Small intestine (tissue), 7 donors: ENCODE results near the gene AKAP6. TPM values are rescaled to one million over a fixed set of nuclear protein-coding genes. Genes with fewer than 3 reads are reported as not detected.

ENCODE experiments used
- DNase-seq, 2 donors: peaks; one replicate each; pipeline versions ENCODE4 v3.0.0 to v3.0.0-alpha.2; 2013
- FAIRE-seq: peaks from 2 replicates; lab custom pipeline; 2012; peaks lifted over from hg19 to GRCh38; lab: Jason Lieb, UNC
- H3K27ac ChIP-seq, 3 donors: one replicate each; pipeline ENCODE4 v1.5.1; 2013; ENCODE audit warnings: low read length in 2 of 3, mild to moderate bottlenecking in 2 of 3, control low read depth in 1 of 3, inconsistent platforms in 1 of 3, low read depth in 1 of 3, moderate library complexity in 1 of 3
- H3K27me3 ChIP-seq, 3 donors: one replicate each; pipeline ENCODE4 v1.6.1; 2013; ENCODE audit warnings: low read length in 3 of 3, inconsistent platforms in 1 of 3; ENCODE audit not compliant: control insufficient read depth in 3 of 3, insufficient read depth in 3 of 3
- H3K36me3 ChIP-seq, 3 donors: one replicate each; pipeline ENCODE4 v1.6.1; 2013; ENCODE audit warnings: low read length in 3 of 3, inconsistent platforms in 1 of 3, low read depth in 1 of 3, mild to moderate bottlenecking in 1 of 3, moderate library complexity in 1 of 3; ENCODE audit not compliant: control insufficient read depth in 3 of 3, insufficient read depth in 2 of 3
- H3K4me1 ChIP-seq, 3 donors: one replicate each; pipeline ENCODE4 v1.6.1; 2013; ENCODE audit warnings: low read length in 2 of 3, inconsistent platforms in 1 of 3, low read depth in 1 of 3, mild to moderate bottlenecking in 1 of 3, moderate library complexity in 1 of 3; ENCODE audit not compliant: control insufficient read depth in 3 of 3, insufficient read depth in 2 of 3
- H3K4me3 ChIP-seq, 3 donors: one replicate each; pipeline ENCODE4 v1.5.1; 2013; ENCODE audit warnings: low read length in 3 of 3, control low read depth in 1 of 3, inconsistent platforms in 1 of 3, low read depth in 1 of 3, mild to moderate bottlenecking in 1 of 3, moderate library complexity in 1 of 3
- H3K9me3 ChIP-seq, 2 donors: one replicate each; pipeline ENCODE4 v1.6.1; 2013; ENCODE audit warnings: low read depth in 1 of 2, low read length in 1 of 2; ENCODE audit not compliant: control insufficient read depth in 2 of 2, insufficient read depth in 1 of 2
- WGBS, 3 donors: extraction: QIAGEN DNeasy Blood & Tissue Kit; methylation state at CpG; one replicate each; pipeline ENCODE4 v1.1.7; 2013; 5-methylcytosine and 5-hydroxymethylcytosine counted together
- polyA plus RNA-seq, 4 donors: library from polyadenylated mRNA; stranded (reverse) in 3 of 4; unstranded in 1 of 4; fragments of 200-250 nt in 3 of 4; fragments of 120-200 nt in 1 of 4; gene quantifications; one replicate each; pipeline versions ENCODE4 v1.2.1 to v1.2.3, GENCODE V29; 2013
- donor health status: healthy with polysubstance abuse.
- donor health status: control.
- donor health status: control.
- donor health status: Bipolar disorder and iron deficiency.
- donor health status: healthy.

AKAP6 gene
- polyA plus RNA-seq, 4 donors = 0.45 to 3.6 (median 0.96) TPM

GRCh38 chr14:32327255-32327961 lies 1.7 kb upstream of the AKAP6 start:
- Histone ChIP-seq H3K4me3 (no peak overlapping the region), H3K27me3 (no peaks in the 10 kb centered on the region), H3K9me3 (peaks cover 0 to 4% of the 10 kb centered on the region in 2 donors), H3K36me3 (no peaks in the 10 kb centered on the region), H3K4me1 (no peaks in the 10 kb centered on the region), H3K27ac (no peak overlapping the region)
- FAIRE-seq = no peak
- DNase-seq = no peak
- WGBS, 3 donors = 79 to 85% (median 84%) methylated on average over 2 of the region's 2 CpGs

DNA sequence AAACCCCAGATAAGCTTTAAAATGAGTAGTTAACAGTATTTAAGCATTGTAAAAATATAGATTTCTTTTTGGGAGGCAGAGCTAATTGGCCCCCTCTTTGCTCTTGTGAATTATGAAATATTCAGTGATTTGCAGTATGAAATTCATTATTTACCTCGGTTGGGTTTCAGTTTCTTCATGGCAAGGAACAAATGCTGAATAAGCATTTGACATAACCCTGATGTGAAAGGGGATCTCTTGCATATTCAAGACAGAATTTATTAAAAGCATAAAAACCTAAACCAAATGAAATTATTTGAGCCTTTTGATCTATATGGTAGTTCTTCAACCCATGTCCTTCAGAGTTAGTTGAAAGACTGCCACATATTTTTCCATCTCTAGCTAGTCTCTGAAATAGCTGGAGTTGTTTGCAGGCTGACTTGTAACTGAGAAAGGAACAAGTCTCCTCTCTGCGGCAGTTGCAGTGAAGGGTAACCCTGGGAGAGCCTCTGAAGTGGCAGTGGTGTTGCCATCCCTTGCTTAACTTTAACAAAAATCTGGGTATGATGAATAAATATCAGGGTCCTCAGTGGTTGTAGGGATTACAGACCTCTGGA lies 690 bp downstream of the AKAP6 start:
- Histone ChIP-seq H3K9me3 (peaks cover 0 to 4% of the 10 kb centered on the region in 2 donors), H3K4me1 (peaks cover 0 to 13% (median 0%) of the 10 kb centered on the region in 3 donors), H3K27ac (no peak overlapping the region), H3K36me3 (no peaks in the 10 kb centered on the region), H3K4me3 (no peak overlapping the region), H3K27me3 (no peaks in the 10 kb centered on the region)
- 84 to 88% (median 84%) methylated on average over 2 of the region's 2 CpGs for WGBS, 3 donors
- FAIRE-seq = no peak
- no peak for DNase-seq

GRCh38 chr14:32330351-32331111 lies 1.4 kb downstream of the AKAP6 start:
- Histone ChIP-seq H3K4me1 (peaks cover 0 to 13% (median 0%) of the 10 kb centered on the region in 3 donors), H3K9me3 (peaks cover 0 to 4% of the 10 kb centered on the region in 2 donors), H3K36me3 (no peaks in the 10 kb centered on the region), H3K27me3 (no peaks in the 10 kb centered on the region), H3K27ac (no peak overlapping the region), H3K4me3 (no peak overlapping the region)
- no peak for DNase-seq
- no peak for FAIRE-seq
- WGBS, 3 donors = 79 to 87% (median 84%) methylated on average over 4 of the region's 4 CpGs

DNA sequence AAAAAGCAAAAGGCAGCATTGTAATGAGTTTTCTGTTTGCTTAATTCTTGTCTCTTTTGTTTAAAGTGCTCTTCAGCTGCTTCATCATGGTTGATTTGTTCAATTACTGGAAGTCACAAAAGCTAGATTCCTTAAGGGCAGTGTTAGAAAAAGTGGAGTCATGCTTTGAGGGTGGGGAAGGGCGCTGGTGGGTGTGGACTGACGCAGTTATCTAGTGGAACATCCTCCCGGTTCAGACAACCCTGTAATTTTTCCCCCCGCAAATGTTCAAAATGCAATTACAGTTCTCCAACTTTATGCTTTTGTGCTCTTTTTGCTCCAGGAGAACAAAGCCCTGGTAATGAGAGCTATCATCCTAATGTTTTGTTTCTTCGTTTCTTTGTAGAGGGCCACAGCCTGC lies 2.1 kb downstream of the AKAP6 start:
- H3K27ac ChIP-seq = no peak overlapping the region
- FAIRE-seq (no peak), DNase-seq (no peak)
- WGBS, 3 donors = 80 to 87% (median 84%) methylated on average over 5 of the region's 5 CpGs
- peaks cover 0 to 4% of the 10 kb centered on the region in 2 donors for H3K9me3 ChIP-seq
- no peak overlapping the region for H3K4me3 ChIP-seq
- H3K36me3 ChIP-seq = no peaks in the 10 kb centered on the region
- H3K27me3 ChIP-seq = no peaks in the 10 kb centered on the region
- peaks cover 0 to 13% (median 0%) of the 10 kb centered on the region in 3 donors for H3K4me1 ChIP-seq

GRCh38 chr14:32332415-32333316 lies 3.6 kb downstream of the AKAP6 start:
- peak; percentile 24 to 57 for DNase-seq
- no peak for FAIRE-seq
- no peak overlapping the region for H3K4me3 ChIP-seq

DNA sequence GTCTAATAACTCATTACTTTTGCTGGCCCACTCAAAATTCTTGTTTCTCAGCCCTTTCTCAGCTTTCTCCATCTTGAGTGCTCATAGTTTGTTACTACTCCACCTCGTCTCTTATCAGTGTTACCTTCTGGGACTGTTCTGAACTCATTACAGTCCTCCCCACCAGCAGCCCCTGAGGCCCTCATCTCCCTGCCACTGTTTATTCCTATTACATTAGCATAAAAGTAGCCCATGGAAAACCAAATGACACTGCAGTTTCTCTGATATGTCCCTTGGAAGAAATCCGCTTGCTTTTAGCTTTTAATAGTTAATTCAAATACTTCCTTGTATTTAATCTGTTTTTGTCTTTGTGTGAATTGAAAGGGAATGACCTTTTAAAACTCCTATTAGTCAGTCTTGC lies 7.6 kb downstream of the AKAP6 start:
- Histone ChIP-seq H3K27ac (no peak overlapping the region), H3K4me1 (peaks cover 0 to 13% (median 0%) of the 10 kb centered on the region in 3 donors), H3K27me3 (no peaks in the 10 kb centered on the region), H3K36me3 (no peaks in the 10 kb centered on the region), H3K9me3 (no peaks in the 10 kb centered on the region), H3K4me3 (no peak overlapping the region)
- FAIRE-seq (no peak), DNase-seq (no peak)
- WGBS, 3 donors = 73 to 83% (median 82%) methylated on average over 2 of the region's 2 CpGs

More at GRCh38 chr14:32332415-32333316, 3.6 kb downstream of the AKAP6 start:
- Histone ChIP-seq H3K27me3 (no peaks in the 10 kb centered on the region), H3K9me3 (no peaks in the 10 kb centered on the region), H3K36me3 (no peaks in the 10 kb centered on the region), H3K27ac (peak overlapping the region in 1 of 3 donors; percentile 26), H3K4me1 (peaks cover 0 to 13% (median 0%) of the 10 kb centered on the region in 3 donors)
- 24 to 49% (median 36%) methylated on average over 2 of the region's 2 CpGs for WGBS, 3 donors

DNA sequence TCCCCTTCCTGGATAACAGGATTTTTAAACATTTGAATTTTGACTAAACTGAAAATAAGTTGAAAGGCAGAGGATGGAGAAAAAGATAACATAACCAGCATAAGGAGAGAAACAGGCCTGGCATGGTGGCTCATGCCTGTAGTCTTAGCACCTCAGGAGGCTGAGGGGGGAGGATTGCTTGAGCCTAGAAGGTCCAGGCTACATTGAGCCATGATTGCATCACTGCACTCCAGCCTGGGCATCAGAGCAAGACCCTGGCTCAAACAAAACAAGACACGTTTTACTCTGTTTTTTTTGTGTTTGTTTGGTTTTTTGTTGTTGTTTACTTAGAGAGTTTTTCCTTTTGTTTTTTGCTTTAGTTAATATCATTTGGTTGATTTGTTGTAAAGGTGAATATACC lies 8.7 kb downstream of the AKAP6 start:
- H3K4me3 ChIP-seq = no peak overlapping the region
- no peak overlapping the region for H3K27ac ChIP-seq
- peaks cover 0 to 12% (median 0%) of the 10 kb centered on the region in 3 donors for H3K4me1 ChIP-seq
- H3K36me3 ChIP-seq = no peaks in the 10 kb centered on the region
- 74 to 96% (median 78%) methylated on average over 1 of the region's 1 CpG for WGBS, 3 donors
- DNase-seq (no peak), FAIRE-seq (no peak)
- H3K27me3 ChIP-seq = no peaks in the 10 kb centered on the region
- H3K9me3 ChIP-seq = no peaks in the 10 kb centered on the region
